DND-41 (cell line): Measurements from ENCODE around the gene TRPM1.

Source experiments
- ATAC-seq: fragments of 200-7000 bp; cut with Tn5 transposase; 3 replicates; pipeline ENCODE4 v1.9.1; 2021; ENCODE audit warnings: low read depth; ENCODE audit not compliant: insufficient read depth
- DNase-seq: peaks from one replicate; pipeline ENCODE4 v3.0.0-alpha.2; 2020
- H2AFZ ChIP-seq: 2 replicates; pipeline ENCODE4 v1.6.0; 2012; ENCODE audit warnings: low read depth, low read length
- H3K27ac ChIP-seq: 2 replicates; pipeline ENCODE4 v1.5.1; 2012; ENCODE audit warnings: low read length, inconsistent platforms
- H3K27me3 ChIP-seq: fragments of 200-600 bp; sonication (generic); 2 replicates; pipeline ENCODE4 v1.6.0; 2012; ENCODE audit warnings: low read length, mild to moderate bottlenecking, inconsistent platforms; ENCODE audit not compliant: insufficient read depth, poor library complexity
- H3K36me3 ChIP-seq: 2 replicates; pipeline ENCODE4 v1.5.1; 2012; ENCODE audit warnings: low read length, inconsistent platforms; ENCODE audit not compliant: insufficient read depth
- H3K4me1 ChIP-seq: 2 replicates; pipeline ENCODE4 v1.5.1; 2012; ENCODE audit warnings: mild to moderate bottlenecking, low read length; ENCODE audit not compliant: insufficient read depth
- H3K4me2 ChIP-seq: 2 replicates; pipeline ENCODE4 v1.6.0; 2012; ENCODE audit warnings: mild to moderate bottlenecking, moderate library complexity, low read length, inconsistent platforms; ENCODE audit not compliant: insufficient read depth
- H3K4me3 ChIP-seq, 2 experiments: fragments of 200-600 bp in 1 of 2; shearing (Covaris generic) in 1 of 2; 2 replicates each; pipeline ENCODE4 v1.5.1; 2012 to 2016; ENCODE audit warnings: inconsistent platforms in 2 of 2, low read length in 2 of 2, mild to moderate bottlenecking in 2 of 2, low read depth in 1 of 2, moderate library complexity in 1 of 2
- H3K79me2 ChIP-seq: 2 replicates; pipeline ENCODE4 v1.6.0; 2012; ENCODE audit warnings: low read length, inconsistent platforms; ENCODE audit not compliant: insufficient read depth
- H3K9ac ChIP-seq: 2 replicates; pipeline ENCODE4 v1.6.0; 2012; ENCODE audit warnings: low read depth, mild to moderate bottlenecking, inconsistent platforms, low read length, moderate library complexity
- H3K9me3 ChIP-seq: 2 replicates; pipeline ENCODE4 v1.5.1; 2012; ENCODE audit warnings: low read length, moderate library complexity, mild to moderate bottlenecking, inconsistent platforms; ENCODE audit not compliant: insufficient read depth, severe bottlenecking
- H4K20me1 ChIP-seq: 2 replicates; pipeline ENCODE4 v1.6.0; 2012; ENCODE audit warnings: low read length; ENCODE audit not compliant: insufficient read depth
- CTCF ChIP-seq: IDR thresholded peaks from 2 replicates; pipeline ENCODE4 v1.5.1; 2012; ENCODE audit warnings: borderline replicate concordance, low read length, moderate library complexity, mild to moderate bottlenecking; ENCODE audit not compliant: poor library complexity, severe bottlenecking; ENCODE audit errors: extremely low read depth
- EZH2 ChIP-seq: IDR thresholded peaks from 3 replicates; pipeline ENCODE4 v1.6.1; 2012; ENCODE audit warnings: borderline replicate concordance, low read depth, mild to moderate bottlenecking, moderate library complexity, low read length, inconsistent platforms; ENCODE audit not compliant: severe bottlenecking

The TRPM1 gene

GRCh38 chr15:30984118-30984517, 117.4 kb downstream of the TRPM1 start:
- no peak overlapping the region for H2AFZ ChIP-seq
- H3K27me3 ChIP-seq = no peaks in the 10 kb centered on the region
- no peak for DNase-seq
- peaks cover 37% of the 10 kb centered on the region for H3K79me2 ChIP-seq
- H3K4me1 ChIP-seq = peaks cover 8% of the 10 kb centered on the region
- no peak for TF ChIP-seq EZH2
- TF ChIP-seq CTCF = no peak
- no peak for ATAC-seq
- peaks cover 3% of the 10 kb centered on the region for H4K20me1 ChIP-seq
- no peak overlapping the region for H3K4me2 ChIP-seq
- no peak overlapping the region for H3K4me3 ChIP-seq
- H3K9me3 ChIP-seq = no peaks in the 10 kb centered on the region
- no peak overlapping the region for H3K27ac ChIP-seq
- H3K9ac ChIP-seq = no peak overlapping the region
- peaks cover 32% of the 10 kb centered on the region for H3K36me3 ChIP-seq

DNA sequence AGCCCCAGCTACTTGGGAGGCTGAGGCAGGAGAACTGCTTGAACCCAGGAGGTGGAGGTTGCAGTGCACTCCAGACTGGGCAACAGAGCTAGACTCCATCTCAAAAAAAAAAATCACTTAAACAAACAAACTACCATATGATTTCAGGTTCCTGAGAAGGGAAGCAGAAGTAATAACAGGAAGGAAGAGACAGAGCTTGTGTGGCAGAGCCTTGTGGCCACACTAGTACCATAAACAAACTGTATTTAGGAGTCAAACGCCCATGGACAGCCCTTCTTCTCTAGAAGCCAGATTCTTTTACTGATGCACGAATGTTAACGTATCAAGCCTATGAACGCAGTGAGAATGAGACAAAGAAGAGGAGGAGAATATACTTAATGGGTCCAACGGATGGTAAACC, 122.1 kb downstream of the TRPM1 start:
- no peak overlapping the region for H3K27ac ChIP-seq
- H3K79me2 ChIP-seq = peaks cover 26% of the 10 kb centered on the region

GRCh38 chr15:30978328-30978727, 123.2 kb downstream of the TRPM1 start:
- Histone ChIP-seq H4K20me1 (peaks cover 3% of the 10 kb centered on the region), H3K4me2 (no peak overlapping the region), H3K27ac (no peak overlapping the region), H3K9ac (no peak overlapping the region), H3K79me2 (peaks cover 26% of the 10 kb centered on the region), H3K27me3 (no peaks in the 10 kb centered on the region), H3K4me1 (no peaks in the 10 kb centered on the region), H3K4me3 (no peak overlapping the region), H3K9me3 (no peaks in the 10 kb centered on the region), H2AFZ (no peak overlapping the region), H3K36me3 (peaks cover 42% of the 10 kb centered on the region)
- DNase-seq = no peak
- no peak for ATAC-seq
- TF ChIP-seq EZH2 = no peak
- no peak for TF ChIP-seq CTCF

More for the DNA sequence above, 122.1 kb downstream of the TRPM1 start:
- TF ChIP-seq CTCF (no peak), EZH2 (no peak)
- Histone ChIP-seq H3K27me3 (no peaks in the 10 kb centered on the region), H3K4me1 (no peaks in the 10 kb centered on the region), H3K36me3 (peaks cover 31% of the 10 kb centered on the region), H2AFZ (no peak overlapping the region), H3K9me3 (no peaks in the 10 kb centered on the region), H4K20me1 (peaks cover 3% of the 10 kb centered on the region), H3K9ac (no peak overlapping the region), H3K4me3 (no peak overlapping the region), H3K4me2 (no peak overlapping the region)
- no peak for ATAC-seq
- no peak for DNase-seq

GRCh38 chr15:30974112-30974511, 127.4 kb downstream of the TRPM1 start:
- H3K4me3 ChIP-seq = no peak overlapping the region
- no peak overlapping the region for H3K9ac ChIP-seq
- H4K20me1 ChIP-seq = no peaks in the 10 kb centered on the region; the same call in 1 of the 2 replicates
- H2AFZ ChIP-seq = no peak overlapping the region
- peaks cover 39% of the 10 kb centered on the region; the same call in 1 of the 2 replicates for H3K36me3 ChIP-seq
- no peaks in the 10 kb centered on the region for H3K27me3 ChIP-seq
- no peaks in the 10 kb centered on the region for H3K9me3 ChIP-seq
- no peak for DNase-seq
- no peak for ATAC-seq
- H3K4me2 ChIP-seq = no peak overlapping the region
- TF ChIP-seq EZH2 = no peak
- no peak for TF ChIP-seq CTCF
- peaks cover 5% of the 10 kb centered on the region; the same call in 1 of the 2 replicates for H3K79me2 ChIP-seq
- H3K4me1 ChIP-seq = no peaks in the 10 kb centered on the region
- no peak overlapping the region for H3K27ac ChIP-seq
